Endodermal cell (in vitro differentiated cells): ENCODE measurements around the gene CAMTA1. TPM values are rescaled to one million over a fixed set of nuclear protein-coding genes. Genes with fewer than 3 reads are reported as not detected.

Experiments
- DNase-seq: peaks from one replicate; pipeline ENCODE4 v3.0.0-alpha.2; 2017
- H3K27ac ChIP-seq: 2 replicates; pipeline ENCODE4 v1.5.1; 2013; ENCODE audit warnings: mild to moderate bottlenecking, low read depth, low read length, moderate library complexity
- H3K27me3 ChIP-seq: 2 replicates; pipeline ENCODE4 v1.6.1; 2013; ENCODE audit warnings: mild to moderate bottlenecking, low read length, moderate library complexity; ENCODE audit not compliant: insufficient read depth, control insufficient read depth, poor library complexity, severe bottlenecking
- H3K36me3 ChIP-seq: 2 replicates; pipeline ENCODE4 v1.7.0; 2013; ENCODE audit warnings: mild to moderate bottlenecking, low read length, moderate library complexity; ENCODE audit not compliant: control insufficient read depth, insufficient read depth
- H3K4me1 ChIP-seq: one replicate; pipeline ENCODE4 v1.7.0; 2013; ENCODE audit warnings: low read length; ENCODE audit not compliant: control insufficient read depth, insufficient read depth
- H3K4me3 ChIP-seq: 2 replicates; pipeline ENCODE4 v1.5.1; 2013; ENCODE audit warnings: mild to moderate bottlenecking, low read length, moderate library complexity
- H3K9ac ChIP-seq: 2 replicates; pipeline ENCODE4 v1.6.1; 2013; ENCODE audit warnings: mild to moderate bottlenecking, low read length, moderate library complexity; ENCODE audit not compliant: poor library complexity, severe bottlenecking; ENCODE audit errors: extremely low read depth
- H3K9me3 ChIP-seq: 2 replicates; pipeline ENCODE4 v1.6.1; 2013; ENCODE audit warnings: mild to moderate bottlenecking, low read length, moderate library complexity; ENCODE audit not compliant: control insufficient read depth
- H3K27ac Mint-ChIP-seq: 2 replicates; pipeline ENCODE4 v1.8.0; 2020; ENCODE audit warnings: mixed read lengths
- H3K27me3 Mint-ChIP-seq: 2 replicates; pipeline ENCODE4 v1.8.0; 2021; ENCODE audit warnings: mild to moderate bottlenecking, mixed read lengths; ENCODE audit not compliant: insufficient read depth
- H3K36me3 Mint-ChIP-seq: 2 replicates; pipeline ENCODE4 v1.8.0; 2020; ENCODE audit warnings: low read depth, mixed read lengths
- H3K4me1 Mint-ChIP-seq: 2 replicates; pipeline ENCODE4 v1.8.0; 2020; ENCODE audit warnings: mixed read lengths
- H3K4me3 Mint-ChIP-seq: 2 replicates; pipeline ENCODE4 v1.8.0; 2020; ENCODE audit warnings: mild to moderate bottlenecking, moderate library complexity, mixed read lengths
- H3K9me3 Mint-ChIP-seq: 2 replicates; pipeline ENCODE4 v1.8.0; 2020; ENCODE audit warnings: mild to moderate bottlenecking, mixed read lengths
- CTCF ChIP-seq: fragments of 200-600 bp; sonication (generic); conservative IDR thresholded peaks from 2 replicates; pipeline ENCODE4 v1.5.0; 2021; ENCODE audit warnings: antibody characterized with exemption, mild to moderate bottlenecking
- WGBS, 2 experiments: methylation state at CpG; one replicate each; pipeline versions ENCODE4 v1.1.5 to v1.1.7; 2013; ENCODE audit warnings: missing lambda C conversion rate in 2 of 2, mixed read lengths in 1 of 2; ENCODE audit not compliant: insufficient coverage in 1 of 2, insufficient read length in 1 of 2; 5-methylcytosine and 5-hydroxymethylcytosine counted together
- total RNA-seq, 2 donors: library from RNA; stranded (reverse); fragmentation: NEBNext Ultra II Directional in 1 of 2; extraction: Animal tissue kit (Norgen Biotek cat#: 25700) in 1 of 2; gene quantifications; 2 replicates in 1 of 2; 3 replicates in 1 of 2; pipeline ENCODE4 v1.2.1, GENCODE V29; 2021

CAMTA1 gene
- total RNA-seq, 2 donors from 2014 or later = 123 to 137 TPM

GRCh38 chr1:7591565-7591964 is 806.3 kb downstream of the CAMTA1 start:
- no peaks in the 10 kb centered on the region for H3K27me3 ChIP-seq
- peaks cover 12% of the 10 kb centered on the region for H3K4me1 ChIP-seq
- H3K9ac ChIP-seq = no peak overlapping the region
- H3K4me3 ChIP-seq = no peak overlapping the region
- Mint-ChIP-seq H3K36me3 (no peaks in the 10 kb centered on the region), H3K27me3 (no peaks in the 10 kb centered on the region), H3K4me3 (no peak overlapping the region), H3K9me3 (no peaks in the 10 kb centered on the region), H3K27ac (no peak overlapping the region), H3K4me1 (peaks cover 8% of the 10 kb centered on the region)
- 90 to 100% methylated on average over 2 to 10 of the region's 10 CpGs for WGBS, 2 experiments
- DNase-seq = no peak
- no peak overlapping the region for H3K27ac ChIP-seq
- TF ChIP-seq CTCF = no peak
- no peaks in the 10 kb centered on the region for H3K9me3 ChIP-seq
- no peaks in the 10 kb centered on the region for H3K36me3 ChIP-seq

- no peak overlapping the region for H3K27ac Mint-ChIP-seq
- H3K27ac ChIP-seq = no peak overlapping the region
- H3K36me3 ChIP-seq = no peaks in the 10 kb centered on the region
- no peaks in the 10 kb centered on the region for H3K36me3 Mint-ChIP-seq
- no peak for DNase-seq
- no peak overlapping the region for H3K9ac ChIP-seq
- 94 to 100% methylated on average over 10 to 14 of the region's 14 CpGs for WGBS, 2 experiments
- peaks cover 8% of the 10 kb centered on the region for H3K4me1 Mint-ChIP-seq
- TF ChIP-seq CTCF = no peak
- H3K27me3 Mint-ChIP-seq = no peaks in the 10 kb centered on the region
- H3K27me3 ChIP-seq = no peaks in the 10 kb centered on the region
- H3K9me3 Mint-ChIP-seq = peaks cover under 1% of the 10 kb centered on the region
- H3K4me3 Mint-ChIP-seq = no peak overlapping the region
- no peaks in the 10 kb centered on the region for H3K9me3 ChIP-seq
- no peak overlapping the region for H3K4me3 ChIP-seq
- peaks cover 11% of the 10 kb centered on the region for H3K4me1 ChIP-seq
These were observed 807.0 kb downstream of the CAMTA1 start for GRCh38 chr1:7592120-7592798.

- Mint-ChIP-seq H3K36me3 (no peaks in the 10 kb centered on the region), H3K27me3 (no peaks in the 10 kb centered on the region), H3K9me3 (peaks cover 6% of the 10 kb centered on the region), H3K4me1 (peaks cover 8% of the 10 kb centered on the region), H3K4me3 (no peak overlapping the region), H3K27ac (no peak overlapping the region)
- H3K4me3 ChIP-seq = no peak overlapping the region
- H3K4me1 ChIP-seq = peaks cover 11% of the 10 kb centered on the region
- no peaks in the 10 kb centered on the region for H3K36me3 ChIP-seq
- no peak for TF ChIP-seq CTCF
- no peak for DNase-seq
- no peak overlapping the region for H3K27ac ChIP-seq
- WGBS, 2 experiments = 81 to 89% methylated on average over 4 to 5 of the region's 5 CpGs
- no peaks in the 10 kb centered on the region for H3K27me3 ChIP-seq
- no peak overlapping the region for H3K9ac ChIP-seq
- no peaks in the 10 kb centered on the region for H3K9me3 ChIP-seq
These were observed 808.9 kb downstream of the CAMTA1 start for GRCh38 chr1:7594002-7594713.
